Measurements from ENCODE around the gene RAPGEF2.

DNA sequence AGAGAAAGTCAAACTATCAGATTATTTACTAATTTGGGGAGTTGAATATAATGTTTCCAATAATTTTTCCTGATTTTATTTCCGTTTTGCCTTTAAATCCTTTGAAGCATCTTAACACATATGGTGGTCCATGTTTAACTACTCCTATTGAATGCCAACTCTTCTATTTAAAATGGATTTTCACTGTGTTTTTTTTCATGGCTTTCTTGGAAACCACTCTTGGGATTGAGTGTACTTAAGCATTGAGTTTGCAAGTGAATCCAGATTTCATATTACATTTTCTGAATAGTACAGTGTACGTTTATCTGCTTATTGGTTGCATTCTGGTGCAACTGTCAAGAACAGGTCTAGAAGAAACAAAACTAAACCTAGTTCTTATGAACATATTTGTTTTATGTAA lies 45.6 kb downstream of the RAPGEF2 start:
- TF ChIP-seq CTCF (IDR thresholded peaks at IDR 0.05; ENCODE audit: low read depth, low read length, poor library complexity, severe bottlenecking): no peak
- no peak for TF ChIP-seq EZH2phosphoT487 (IDR thresholded peaks at IDR 0.05; ENCODE audit: borderline replicate concordance, low read length)
